OCI-LY3 (cell line): ENCODE data around the gene IRF5.
"Not testable (repeated sequence)": the region's sequence is repeated elsewhere in the genome, so short reads cannot be mapped to it uniquely, and the experiment has no call there.

Source experiments
- H2AFZ ChIP-seq: fragments of 200-600, 300-600 bp; shearing (Covaris generic); 2 replicates; pipeline ENCODE4 v1.6.0; 2014; ENCODE audit warnings: antibody characterized with exemption, low read depth, low read length
- H3K27ac ChIP-seq: fragments of 200-600, 300-600 bp; sonication (generic); 2 replicates; pipeline ENCODE4 v1.5.1; 2014; ENCODE audit warnings: mild to moderate bottlenecking, low read length, moderate library complexity, mixed read lengths
- H3K27me3 ChIP-seq: fragments of 200-600, 300-600 bp; sonication (generic); 2 replicates; pipeline ENCODE4 v1.6.1; 2014; ENCODE audit warnings: low read depth, low read length, mixed read lengths
- H3K36me3 ChIP-seq: fragments of 200-600, 300-600 bp; sonication (generic); replicated peaks from 2 replicates; pipeline ENCODE3; 2014; ENCODE audit warnings: low read depth, low read length, mixed read lengths
- H3K4me1 ChIP-seq: fragments of 300-600, 200-600 bp; sonication (generic); 2 replicates; pipeline ENCODE4 v1.6.1; 2014; ENCODE audit warnings: low read length, mixed read lengths
- H3K4me2 ChIP-seq: fragments of 200-600, 300-600 bp; sonication (generic); 2 replicates; pipeline ENCODE4 v1.6.1; 2014; ENCODE audit warnings: low read length, mixed read lengths
- H3K4me3 ChIP-seq: fragments of 300-600, 200-600 bp; sonication (generic); 2 replicates; pipeline ENCODE4 v1.5.1; 2014; ENCODE audit warnings: antibody characterized with exemption, mild to moderate bottlenecking, low read length, moderate library complexity
- H3K79me2 ChIP-seq: fragments of 300-600, 200-600 bp; shearing (Covaris generic); 2 replicates; pipeline ENCODE4 v1.6.1; 2014; ENCODE audit warnings: mild to moderate bottlenecking, low read length, mixed read lengths
- H3K9ac ChIP-seq: fragments of 300-600, 200-600 bp; shearing (Covaris generic); 2 replicates; pipeline ENCODE4 v1.6.0; 2014; ENCODE audit warnings: mild to moderate bottlenecking, low read length, moderate library complexity
- H3K9me3 ChIP-seq: fragments of 200-600, 300-600 bp; shearing (Covaris generic); 2 replicates; pipeline ENCODE4 v1.6.1; 2014; ENCODE audit warnings: low read length, mixed read lengths; ENCODE audit not compliant: insufficient read depth
- H4K20me1 ChIP-seq: fragments of 200-600, 300-600 bp; sonication (generic); 2 replicates; pipeline ENCODE4 v1.6.1; 2016; ENCODE audit warnings: low read length, mixed read lengths; ENCODE audit not compliant: insufficient read depth
- CTCF ChIP-seq: fragments of 200-600, 300-600 bp; sonication (generic); IDR thresholded peaks from 2 replicates; pipeline ENCODE4 v1.5.1; 2014; ENCODE audit warnings: antibody characterized with exemption, low read length, low read depth
- EZH2phosphoT487 ChIP-seq: fragments of 200-600 bp; shearing (Covaris generic); IDR thresholded peaks from 2 replicates; pipeline ENCODE4 v1.6.1; 2018; ENCODE audit warnings: antibody characterized with exemption, mixed run types, low read depth

The IRF5 gene

DNA sequence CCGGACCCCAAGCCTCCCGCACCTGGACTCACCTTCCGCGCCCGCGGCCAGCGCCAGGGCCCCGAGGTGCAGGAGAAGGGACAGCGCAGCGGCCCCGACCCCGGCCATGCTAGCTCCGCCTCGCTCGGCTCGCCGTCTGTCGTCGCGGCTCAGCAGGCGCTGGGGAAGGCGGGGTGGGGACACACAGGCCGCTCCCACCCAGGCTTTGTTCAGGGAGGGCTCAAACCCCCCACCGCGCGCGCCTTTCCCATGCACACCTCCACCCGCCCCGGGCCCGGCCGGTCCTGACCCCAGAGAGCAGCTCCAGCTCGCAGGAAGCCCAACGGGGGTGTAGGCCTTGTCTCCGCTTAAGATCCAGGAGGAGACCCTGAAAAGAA, 27.2 kb upstream of the IRF5 start, which contains the start of gene KCP:
Gene KCP, minus strand, starts transcription at position 141 of the 377 bp plus-strand sequence. Its CDS starts 33 bp downstream, at position 108.
- Histone ChIP-seq H3K27ac (peak within 1 kb of the TSS; percentile 61), H4K20me1 (no peaks in the 10 kb centered on the region), H3K36me3 (no peaks in the 10 kb centered on the region), H3K79me2 (no peaks in the 10 kb centered on the region), H3K9ac (peak within 1 kb of the TSS; percentile 34; the same call in 1 of the 2 replicates), H3K27me3 (no peaks in the 10 kb centered on the region), H2AFZ (peak within 1 kb of the TSS; percentile 58; the same call in 1 of the 2 replicates), H3K4me2 (peak within 1 kb of the TSS; percentile 40), H3K4me3 (no peak within 1 kb of the TSS), H3K9me3 (no peaks in the 10 kb centered on the region), H3K4me1 (peaks cover 50% of the 10 kb centered on the region)
- TF ChIP-seq EZH2phosphoT487 = no peak
- TF ChIP-seq CTCF = no peak

- Histone ChIP-seq H3K4me3 (no peak overlapping the region), H2AFZ (peak overlapping the region; percentile 58; the same call in 1 of the 2 replicates), H4K20me1 (no peaks in the 10 kb centered on the region), H3K79me2 (no peaks in the 10 kb centered on the region), H3K4me1 (peaks cover 51% of the 10 kb centered on the region), H3K27ac (peak overlapping the region; percentile 61), H3K9ac (peak overlapping the region; percentile 34; the same call in 1 of the 2 replicates), H3K27me3 (no peaks in the 10 kb centered on the region), H3K9me3 (no peaks in the 10 kb centered on the region), H3K4me2 (peak overlapping the region; percentile 40), H3K36me3 (no peaks in the 10 kb centered on the region)
- TF ChIP-seq CTCF = no peak
- TF ChIP-seq EZH2phosphoT487 = no peak
Measured at GRCh38 chr7:128911423-128912031, 26.2 kb upstream of the IRF5 start.

DNA sequence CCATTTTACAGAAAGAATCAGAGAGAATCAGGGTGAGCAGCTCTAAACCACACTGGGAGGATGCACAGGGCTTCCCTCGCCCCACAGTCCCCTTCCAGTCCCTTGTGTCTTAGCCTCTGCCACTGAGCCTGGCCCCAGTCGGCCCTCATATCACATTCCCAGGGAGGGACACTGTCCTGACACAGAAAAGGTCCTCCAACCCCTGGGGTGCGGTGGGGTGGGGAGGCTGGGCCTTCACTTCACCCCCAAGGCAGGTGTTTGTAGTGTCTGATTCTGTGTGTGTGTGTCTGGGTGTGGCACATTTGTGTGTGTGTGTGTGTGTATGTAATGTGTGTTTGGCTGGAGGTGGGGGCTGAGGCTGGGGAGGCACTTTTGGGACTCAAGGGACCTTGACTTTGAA, 25.4 kb upstream of the IRF5 start:
- Histone ChIP-seq H3K79me2 (no peaks in the 10 kb centered on the region), H3K27ac (peak overlapping the region; percentile 61), H2AFZ (peak overlapping the region; percentile 58; the same call in 1 of the 2 replicates), H3K9ac (peak overlapping the region; percentile 34; the same call in 1 of the 2 replicates), H3K4me1 (peaks cover 51% of the 10 kb centered on the region), H3K9me3 (no peaks in the 10 kb centered on the region), H3K4me2 (peak overlapping the region; percentile 40), H3K4me3 (no peak overlapping the region), H3K27me3 (no peaks in the 10 kb centered on the region), H4K20me1 (no peaks in the 10 kb centered on the region), H3K36me3 (no peaks in the 10 kb centered on the region)
- TF ChIP-seq CTCF (no peak), EZH2phosphoT487 (no peak)

DNA sequence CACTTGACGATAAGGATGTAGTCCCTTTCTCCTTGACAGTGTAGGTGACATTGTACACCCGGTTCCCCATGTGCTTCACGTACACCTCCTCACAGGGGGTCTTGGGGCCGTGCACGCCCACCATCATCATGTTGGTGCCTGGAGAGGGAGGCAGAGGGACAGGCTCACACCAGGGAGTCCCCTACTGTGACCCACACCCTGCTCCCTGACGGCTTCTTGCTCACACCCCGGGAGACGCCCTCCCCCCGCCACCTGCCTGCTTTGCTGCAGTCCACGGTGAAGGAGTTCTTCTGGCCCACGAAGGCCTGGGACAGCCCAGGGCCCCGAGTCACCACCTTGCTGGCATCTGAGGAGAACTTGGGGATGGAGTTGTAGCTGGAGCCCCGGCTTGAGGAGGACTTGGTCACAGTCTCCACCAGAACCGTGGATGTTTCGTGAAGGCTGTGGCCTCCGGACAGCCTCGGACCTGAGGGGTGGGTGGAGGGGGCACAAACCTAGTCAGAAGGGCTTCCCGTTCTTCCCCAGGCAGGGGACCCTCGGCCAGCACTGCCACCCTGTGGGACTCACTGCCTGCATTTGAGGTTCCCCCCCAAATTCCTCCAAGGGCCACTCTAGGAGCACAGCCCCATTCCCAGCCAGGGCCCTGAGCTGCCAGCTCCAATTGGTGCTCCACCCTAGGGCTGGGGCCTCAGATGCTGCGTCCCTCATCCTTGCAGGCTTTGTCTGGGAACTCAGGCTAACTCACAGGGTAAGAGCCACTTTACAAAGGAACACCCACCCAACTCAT, 24.8 kb upstream of the IRF5 start:
- H3K27me3 ChIP-seq, H3K27ac ChIP-seq, H3K9ac ChIP-seq, H4K20me1 ChIP-seq, H3K4me3 ChIP-seq, H3K9me3 ChIP-seq, H3K36me3 ChIP-seq, H2AFZ ChIP-seq, H3K4me2 ChIP-seq, H3K79me2 ChIP-seq: not testable (repeated sequence)
- peaks cover 51% of the 10 kb centered on the region for H3K4me1 ChIP-seq
